K562 (cell line): ENCODE measurements around the gene ARL3. TPM values are rescaled to one million over a fixed set of nuclear protein-coding genes. Genes with fewer than 3 reads are reported as not detected.
A peak's percentile ranks its signal among the peaks of the same experiment; 100 is the strongest.

Experiments
- ATAC-seq: fragments of 200-7000 bp; cut with Tn5 transposase; 3 replicates; pipeline ENCODE4 v1.9.1; 2020; ENCODE audit warnings: moderate library complexity
- BruUV-seq: library from RNA; stranded (reverse); fragments of 400-500 nt; replicated peaks from 2 replicates; lab custom pipeline; 2021; lab: Mats Ljungman, UMichigan
- CTCF ChIA-PET: fragments of 300-600 bp; formaldehyde crosslinking; extraction: SDS; loops from one replicate; lab custom pipeline; 2021; ENCODE audit warnings: low intra/inter-chr PET ratio; lab: Yijun Ruan, JAX
- POLR2A ChIA-PET: fragments of 300-600, 350-650 bp; sonication (Branson Sonifier 250); formaldehyde crosslinking; extraction: SDS; loops from one replicate; lab custom pipeline; 2021; ENCODE audit warnings: antibody characterized with exemption, inconsistent platforms; lab: Yijun Ruan, JAX
- DNase-seq, 4 experiments: peaks; one replicate each; pipeline versions ENCODE4 v3.0.0 to v3.0.0-alpha.2; 2011 to 2018; ENCODE audit warnings: low spot score in 3 of 4, mixed read lengths in 3 of 4; ENCODE audit errors: extremely low read depth in 1 of 4
- FAIRE-seq: peaks from 2 replicates; lab custom pipeline; 2011; peaks lifted over from hg19 to GRCh38; lab: Jason Lieb, UNC
- H2AFZ ChIP-seq: 2 replicates; pipeline ENCODE4 v1.6.0; 2011; ENCODE audit warnings: low read depth, low read length, control low read depth, inconsistent platforms
- H3K27ac ChIP-seq: fragments of 200-600 bp; 3 replicates; pipeline ENCODE4 v1.8.0; 2011; ENCODE audit warnings: low read depth, mild to moderate bottlenecking, control low read depth, inconsistent platforms, low read length, moderate library complexity, mixed read lengths; ENCODE audit errors: extremely low read depth
- H3K27me3 ChIP-seq, 2 experiments: fragments of 300-600 bp in 1 of 2; 2 replicates in 1 of 2; 3 replicates in 1 of 2; pipeline versions ENCODE4 v1.6.0 to v1.8.0; 2011; ENCODE audit warnings: inconsistent platforms in 2 of 2, low read length in 2 of 2, mild to moderate bottlenecking in 1 of 2, mixed read lengths in 1 of 2, moderate library complexity in 1 of 2; ENCODE audit not compliant: control insufficient read depth in 2 of 2, insufficient read depth in 2 of 2
- H3K36me3 ChIP-seq: fragments of 300-600 bp; 3 replicates; pipeline ENCODE4 v1.8.0; 2011; ENCODE audit warnings: mild to moderate bottlenecking, low read length, inconsistent platforms; ENCODE audit not compliant: control insufficient read depth, insufficient read depth
- H3K4me1 ChIP-seq, 2 experiments: fragments of 200-600 bp in 1 of 2; replicated peaks in 1 of 2; 2 replicates in 1 of 2; 3 replicates in 1 of 2; pipeline versions ENCODE4 v1.5.1 to v1.8.0; 2011; ENCODE audit warnings: inconsistent platforms in 2 of 2, low read length in 2 of 2, mild to moderate bottlenecking in 1 of 2, mixed read lengths in 1 of 2, moderate library complexity in 1 of 2; ENCODE audit not compliant: control insufficient read depth in 2 of 2, insufficient read depth in 2 of 2
- H3K4me2 ChIP-seq: 2 replicates; pipeline ENCODE4 v1.6.1; 2011; ENCODE audit warnings: low read length, control low read depth, inconsistent platforms, mixed read lengths; ENCODE audit not compliant: insufficient read depth
- H3K4me3 ChIP-seq: fragments of 200-600 bp; sonication (generic), shearing (Covaris generic); 2 replicates; pipeline ENCODE4 v1.5.1; 2016; ENCODE audit warnings: control low read depth, inconsistent platforms
- H3K79me2 ChIP-seq: fragments of 200-600 bp; 3 replicates; pipeline ENCODE4 v1.8.0; 2011; ENCODE audit warnings: low read length, inconsistent platforms; ENCODE audit not compliant: control insufficient read depth, insufficient read depth
- H3K9ac ChIP-seq, 2 experiments: 2 replicates each; pipeline versions ENCODE4 v1.6.0 to v1.6.1; 2011; ENCODE audit warnings: low read depth in 2 of 2, low read length in 2 of 2, control low read depth in 1 of 2, inconsistent platforms in 1 of 2, mild to moderate bottlenecking in 1 of 2, mixed read lengths in 1 of 2; ENCODE audit not compliant: insufficient read depth in 1 of 2
- H3K9me1 ChIP-seq: one replicate; pipeline ENCODE4 v1.6.0; 2011; ENCODE audit warnings: inconsistent platforms, mild to moderate bottlenecking, low read length, moderate library complexity; ENCODE audit not compliant: control insufficient read depth, insufficient read depth
- H3K9me3 ChIP-seq: replicated peaks from 2 replicates; pipeline ENCODE4 v1.5.1; 2011; ENCODE audit warnings: low read depth, low read length, inconsistent platforms; ENCODE audit not compliant: control insufficient read depth, insufficient read depth
- H4K20me1 ChIP-seq: replicated peaks from 2 replicates; pipeline ENCODE4 v1.6.1; 2011; ENCODE audit warnings: low read length, inconsistent platforms, mixed read lengths; ENCODE audit not compliant: control insufficient read depth, insufficient read depth
- BCOR ChIP-seq: fragments of 450-650 bp; IDR thresholded peaks from 2 replicates; pipeline ENCODE4 v1.6.1; 2016
- SRSF1 ChIP-seq: fragments of 200-400 bp; formaldehyde crosslinking; IDR thresholded peaks from 2 replicates; pipeline ENCODE4 v1.6.1; 2017; ENCODE audit warnings: mild to moderate bottlenecking, low read depth, low read length, moderate library complexity
- ZBTB1 ChIP-seq: sonication (generic); formaldehyde crosslinking; IDR thresholded peaks from 2 replicates; pipeline ENCODE4 v1.8.1; 2023; ENCODE audit warnings: missing genetic modification reagents, low read depth, mild to moderate bottlenecking, borderline replicate concordance
- ZNF133 ChIP-seq: fragments of 250-450 bp; sonication (Bioruptor Pico); IDR thresholded peaks from 2 replicates; pipeline ENCODE4 v1.4.0; 2020; ENCODE audit warnings: mild to moderate bottlenecking
- WGBS: fragments of 100-300 bp; shearing (Covaris generic); methylation state at CpG from one replicate; pipeline ENCODE4 v1.1.6; 2016; ENCODE audit warnings: low coverage, mixed read lengths; ENCODE audit not compliant: insufficient coverage; ENCODE audit errors: missing lambda C conversion rate; 5-methylcytosine and 5-hydroxymethylcytosine counted together
- in situ Hi-C: fragments of 300-500 bp; cut with MboI; formaldehyde crosslinking; loops from 4 replicates; pipeline ENCODE4 v1.15.0; 2018; ENCODE audit warnings: inconsistent platforms, mixed read lengths
- intact Hi-C: fragments of 100-400 bp; cut with micrococcal nuclease; formaldehyde crosslinking; loops from 2 replicates; pipeline ENCODE4 v1.14.2; 2022
- polyA plus RNA-seq, 8 experiments: library from polyadenylated mRNA; depleted of rRNA in 4 of 8; stranded (reverse) in 5 of 8; unstranded in 3 of 8; fragments of >200 nt; fragmentation: Nextera tagmentation in 2 of 8; fragmentation: Illumina TruSeq in 1 of 8; extraction: Ambion mirVana in 2 of 8; extraction: Trizol in 1 of 8; gene quantifications; 2 replicates each; pipeline versions ENCODE4 v1.2.1 to v1.2.3, GENCODE V29; 2011 to 2014; ENCODE audit warnings: inconsistent platforms in 1 of 8, missing spikeins in 1 of 8
- total RNA-seq, 7 experiments: library from RNA; depleted of rRNA in 6 of 7; stranded (reverse); fragments of >200 nt in 6 of 7; fragmentation: Illumina TruSeq in 2 of 7; extraction: Trizol in 2 of 7; gene quantifications; 2 replicates each; pipeline versions ENCODE4 v1.2.1 to v1.2.3, GENCODE V29; 2011 to 2021; ENCODE audit warnings: low replicate concordance in 1 of 7
- TF ChIP-seq, protein P1 (sequence below), 2 experiments: fragments of 450-650 bp; conservative IDR thresholded peaks; 2 replicates each; pipeline ENCODE4 v1.6.1; 2017; ENCODE audit warnings: mild to moderate bottlenecking in 2 of 2, moderate library complexity in 2 of 2

The ARL3 gene
- total and polyA plus RNA-seq, 9 of the 15 experiments (the other 6 are each of a cell fraction or from before 2014, with no cell fraction given) = 2.9 to 8.9 (median 4.8) TPM

DNA sequence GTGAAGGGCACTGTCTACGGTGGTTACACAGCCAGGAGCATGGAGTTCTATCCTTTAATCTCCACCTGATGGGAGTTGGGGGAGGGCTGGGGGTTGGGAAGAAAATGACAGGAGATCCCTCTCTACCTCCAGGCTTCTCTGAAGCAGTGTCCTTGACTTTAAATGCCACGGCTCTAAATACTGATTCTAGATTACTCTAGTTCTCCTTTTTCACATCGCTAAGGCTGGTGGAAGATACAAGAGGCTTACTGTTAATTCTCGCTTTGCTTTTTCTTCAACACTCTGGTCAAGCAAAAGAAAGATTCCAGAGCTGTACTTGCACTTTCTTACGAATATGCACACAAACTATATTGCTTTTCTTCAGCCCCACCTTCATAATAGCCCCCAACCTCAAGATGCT is 30.5 kb downstream of the ARL3 start:
- H3K27ac ChIP-seq = no peak overlapping the region
- no peaks in the 10 kb centered on the region for H4K20me1 ChIP-seq
- no peaks in the 10 kb centered on the region for H3K79me2 ChIP-seq
- intact Hi-C loops (no loop called here), in situ Hi-C loops (no loop called here)
- POLR2A ChIA-PET = interaction anchor here (0.7 to 1.3 kb wide), 2 partner anchors 30 to 1620 kb away, joined by 3 read pairs; no protein-coding TSS in a partner anchor
- H3K9me1 ChIP-seq = no peaks in the 10 kb centered on the region
- no peaks in the 10 kb centered on the region for H3K9me3 ChIP-seq
- no peak for ATAC-seq
- no peak for FAIRE-seq
- peak overlapping the region in 1 of 2 experiments; percentile 45; a peak in 1 of 4 replicates for H3K9ac ChIP-seq
- H2AFZ ChIP-seq = no peak overlapping the region
- CTCF ChIA-PET = no interaction called here
- no peak overlapping the region for H3K4me3 ChIP-seq
- BruUV-seq = no TSS peak
- WGBS = 64% methylated on average over 4 of the region's 5 CpGs
- DNase-seq = no peak
- H3K36me3 ChIP-seq = peaks cover 5% of the 10 kb centered on the region; the same call in 1 of the 3 replicates
- H3K27me3 ChIP-seq = no peaks in the 10 kb centered on the region
- TF ChIP-seq ZNF133 (CRISPR knock-in tag) = no peak
- TF ChIP-seq SRSF1 = no peak
- TF ChIP-seq ZBTB1 (CRISPR knock-in tag) = no peak
- TF ChIP-seq, protein P1, sequence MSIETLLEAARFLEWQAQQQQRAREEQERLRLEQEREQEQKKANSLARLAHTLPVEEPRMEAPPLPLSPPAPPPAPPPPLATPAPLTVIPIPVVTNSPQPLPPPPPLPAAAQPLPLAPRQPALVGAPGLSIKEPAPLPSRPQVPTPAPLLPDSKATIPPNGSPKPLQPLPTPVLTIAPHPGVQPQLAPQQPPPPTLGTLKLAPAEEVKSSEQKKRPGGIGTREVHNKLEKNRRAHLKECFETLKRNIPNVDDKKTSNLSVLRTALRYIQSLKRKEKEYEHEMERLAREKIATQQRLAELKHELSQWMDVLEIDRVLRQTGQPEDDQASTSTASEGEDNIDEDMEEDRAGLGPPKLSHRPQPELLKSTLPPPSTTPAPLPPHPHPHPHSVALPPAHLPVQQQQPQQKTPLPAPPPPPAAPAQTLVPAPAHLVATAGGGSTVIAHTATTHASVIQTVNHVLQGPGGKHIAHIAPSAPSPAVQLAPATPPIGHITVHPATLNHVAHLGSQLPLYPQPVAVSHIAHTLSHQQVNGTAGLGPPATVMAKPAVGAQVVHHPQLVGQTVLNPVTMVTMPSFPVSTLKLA (conservative IDR thresholded peaks at IDR 0.05) = no peak
- TF ChIP-seq BCOR = no peak
- H3K4me2 ChIP-seq = no peak overlapping the region
- peaks cover 4 to 12% of the 10 kb centered on the region in 2 experiments for H3K4me1 ChIP-seq
